GM19035 (cell line): Measurements from ENCODE around the gene SOX15.

ENCODE experiments used
- ATAC-seq: cut with Tn5 transposase; IDR thresholded peaks from one replicate; pipeline ENCODE4 v1.9.1; 2021; ENCODE audit not compliant: unreplicated experiment

SOX15 gene

GRCh38 chr17:7559320-7560171, 30.3 kb downstream of the SOX15 start:
- ATAC-seq: no peak

GRCh38 chr17:7558544-7559319, 31.2 kb downstream of the SOX15 start, which contains the start of gene TNFSF13:
TSS of gene TNFSF13 (plus strand) at chr17:7558750. CDS start at chr17:7559040, 290 bp downstream.
- ATAC-seq: no peak

GRCh38 chr17:7557775-7558543, 31.9 kb downstream of the SOX15 start:
- ATAC-seq: no peak

- ATAC-seq: no peak
These were observed 32.6 kb downstream of the SOX15 start for GRCh38 chr17:7557147-7557764.

- ATAC-seq: no peak
These were observed 33.3 kb downstream of the SOX15 start for GRCh38 chr17:7556627-7557026.

GRCh38 chr17:7555320-7555948, 34.5 kb downstream of the SOX15 start:
- ATAC-seq: no peak

- no peak for ATAC-seq
These were observed 36.5 kb downstream of the SOX15 start for GRCh38 chr17:7553356-7553755.

GRCh38 chr17:7552621-7553051, 37.3 kb downstream of the SOX15 start:
- peak; percentile 80 for ATAC-seq

GRCh38 chr17:7551396-7551795, 38.5 kb downstream of the SOX15 start:
- ATAC-seq: no peak

GRCh38 chr17:7550344-7550743, 39.5 kb downstream of the SOX15 start:
- ATAC-seq: no peak

GRCh38 chr17:7549401-7550055, 40.4 kb downstream of the SOX15 start:
- no peak for ATAC-seq

- ATAC-seq: no peak
These were observed 41.1 kb downstream of the SOX15 start, which contains the start of gene TNFSF12 for GRCh38 chr17:7548585-7549400. TSS of gene TNFSF12 (plus strand) at chr17:7549058. CDS start at chr17:7549154, 96 bp downstream.

- ATAC-seq: no peak
These were observed 45.0 kb downstream of the SOX15 start for GRCh38 chr17:7544911-7545310.

- no peak for ATAC-seq
These were observed 48.7 kb downstream of the SOX15 start for GRCh38 chr17:7541074-7541621.

- ATAC-seq: no peak
These were observed 50.9 kb downstream of the SOX15 start for GRCh38 chr17:7538891-7539545.
